ENCODE measurements around the gene CDC20. TPM values are rescaled to one million over a fixed set of nuclear protein-coding genes. Genes with fewer than 3 reads are reported as not detected.

The CDC20 gene
- total and polyA plus RNA-seq, 2 of the 8 experiments (the other 6 are each of a cell fraction or from before 2014, with no cell fraction given): 214 to 221 TPM

GRCh38 chr1:43379476-43379875 is 20.7 kb downstream of the CDC20 start:
- WGBS, 2 experiments (ENCODE audit: extremely low coverage in 1 of 2, insufficient coverage in 1 of 2, insufficient read length in 1 of 2, insufficient replicate concordance in 2 of 2, low coverage in 1 of 2, low lambda C conversion rate in 2 of 2, missing lambda C conversion rate in 1 of 2): 94% methylated on average over 1 of the region's 1 CpG; no CpG with 5 or more reads in 1 of the 2 experiments
- Histone ChIP-seq H3K4me3 (ENCODE audit: extremely low read depth in 1 of 4, insufficient read depth in 2 of 4, low read depth in 3 of 4, low read length in 4 of 4) (no peak overlapping the region), H3K4ac (replicated peaks; ENCODE audit: insufficient read length, low read depth, low read length) (no peak overlapping the region), H2AK5ac (ENCODE audit: low read depth, low read length) (no peak overlapping the region), H3K79me1 (ENCODE audit: low read depth, low read length) (no peaks in the 10 kb centered on the region), H3K56ac (replicated peaks; ENCODE audit: insufficient read length, low read depth, low read length) (no peak overlapping the region), H3K36me3 (ENCODE audit: control insufficient read depth in 2 of 4, insufficient read depth in 4 of 4, low read length in 3 of 4) (peaks cover 2 to 15% (median 14%) of the 10 kb centered on the region in 4 experiments; a peak in 7 of 8 replicates), H3K9ac (replicated peaks in 1 of 4; ENCODE audit: extremely low read depth in 1 of 4, low read depth in 3 of 4, low read length in 3 of 4) (no peak overlapping the region), H3K14ac (ENCODE audit: insufficient read length) (no peak overlapping the region), H3K23me2 (ENCODE audit: low read depth, low read length) (no peaks in the 10 kb centered on the region), H2BK15ac (ENCODE audit: low read length) (no peak overlapping the region), H2BK5ac (ENCODE audit: low read depth, low read length) (no peak overlapping the region), H3K18ac (ENCODE audit: extremely low read depth, low read length) (no peak overlapping the region), H4K91ac (replicated peaks; ENCODE audit: insufficient read length, low read length) (no peak overlapping the region), H3K9me3 (ENCODE audit: insufficient read depth in 2 of 2, low read depth in 1 of 2, low read length in 1 of 2) (no peaks in the 10 kb centered on the region), H3K4me2 (ENCODE audit: insufficient read depth in 1 of 2, low read depth in 2 of 2, low read length in 2 of 2) (no peak overlapping the region), H3K27me3 (replicated peaks in 1 of 4; ENCODE audit: control insufficient read depth in 3 of 4, extremely low read depth in 1 of 4, insufficient read depth in 3 of 4, low read length in 3 of 4) (no peaks in the 10 kb centered on the region), H2BK12ac (ENCODE audit: low read depth, low read length) (no peak overlapping the region), H3K4me1 (replicated peaks in 1 of 4; ENCODE audit: control insufficient read depth in 3 of 4, insufficient read depth in 4 of 4, low read length in 3 of 4) (no peaks in the 10 kb centered on the region), H3K79me2 (ENCODE audit: control insufficient read depth in 1 of 2, insufficient read depth in 2 of 2, low read length in 2 of 2) (no peaks in the 10 kb centered on the region), H3K27ac (ENCODE audit: low read depth, low read length) (no peak overlapping the region), H4K8ac (ENCODE audit: extremely low read depth, insufficient read depth, low read length) (no peak overlapping the region), H2AFZ (ENCODE audit: low read length) (no peak overlapping the region), H2BK20ac (ENCODE audit: low read length) (no peak overlapping the region), H2BK120ac (replicated peaks; ENCODE audit: low read depth, low read length) (no peak overlapping the region), H3K23ac (ENCODE audit: insufficient read length) (no peak overlapping the region), H4K5ac (ENCODE audit: insufficient read length, low read depth, low read length) (no peak overlapping the region), H4K20me1 (replicated peaks in 1 of 2; ENCODE audit: control insufficient read depth in 1 of 2, insufficient read depth in 2 of 2, low read length in 2 of 2) (no peaks in the 10 kb centered on the region)
- no peak for DNase-seq (ENCODE audit: low read depth in 1 of 2, low spot score in 2 of 2)
- ChIA-PET POLR2A (ENCODE audit: partially characterized antibody) (interaction anchor here (0.8 to 1.7 kb wide), 3 partner anchors 9 to 19 kb away, joined by 3 to 7 read pairs (median 4); partner anchors contain the start of gene MED8), CTCF (ENCODE audit: partially characterized antibody) (interaction anchor here (1.3 kb wide), 2 partner anchors 33 to 152 kb away, joined by 3 to 5 read pairs; no protein-coding TSS in a partner anchor)
- FAIRE-seq: no peak
- TF ChIP-seq CHD2 (IDR thresholded peaks at IDR 0.05; ENCODE audit: low read length): no peak
- no peak for TF ChIP-seq KDM5A (IDR thresholded peaks at IDR 0.05; ENCODE audit: low read length)
- TF ChIP-seq HDAC2 (IDR thresholded peaks at IDR 0.05; ENCODE audit: borderline replicate concordance in 1 of 2, low read depth in 2 of 2, low read length in 2 of 2): no peak
- no peak for TF ChIP-seq BACH1 (IDR thresholded peaks at IDR 0.05; ENCODE audit: low read length)
- no peak for TF ChIP-seq MAX (IDR thresholded peaks at IDR 0.05)

All from H1 (cell line).